HCT116 (cell line): Measurements from ENCODE around the gene KCNE4. TPM values are rescaled to one million over a fixed set of nuclear protein-coding genes. Genes with fewer than 3 reads are reported as not detected.

Experiments
- ATAC-seq: fragments of 200-7000 bp; cut with Tn5 transposase; 2 replicates; pipeline ENCODE4 v1.9.1; 2020; ENCODE audit warnings: mild to moderate bottlenecking, moderate library complexity
- BruUV-seq: library from RNA; stranded (reverse); fragments of 400-500 nt; replicated peaks from 2 replicates; lab custom pipeline; 2021; lab: Mats Ljungman, UMichigan
- CTCF ChIA-PET: fragments of 300-600 bp; sonication (Branson Sonifier 250); formaldehyde crosslinking; loops from one replicate; lab custom pipeline; 2021; ENCODE audit warnings: antibody characterized with exemption; lab: Charles Lee
- POLR2A ChIA-PET: fragments of 300-600, 350-600 bp; sonication (Branson Sonifier 250); formaldehyde crosslinking; loops from one replicate; lab custom pipeline; 2021; ENCODE audit warnings: antibody characterized with exemption; lab: Charles Lee
- RAD21 ChIA-PET, 2 experiments: fragments of 300-600 bp; sonication (Branson Sonifier 250); formaldehyde crosslinking; loops; one replicate each; lab custom pipeline; 2023; ENCODE audit warnings: low total read pairs in 2 of 2; ENCODE audit not compliant: uncharacterized antibody in 2 of 2, unreplicated experiment in 2 of 2, low non-redundant PET in 1 of 2; lab: Charles Lee
- DNase-seq: peaks from one replicate; pipeline ENCODE4 v3.0.0-alpha.2; 2010; ENCODE audit warnings: low read depth, low spot score
- H2AFZ ChIP-seq: fragments of 200-600 bp; shearing (Covaris generic), sonication (generic); 2 replicates; pipeline ENCODE4 v1.6.1; 2017; ENCODE audit warnings: low read depth, mixed run types, mixed read lengths, antibody characterized with exemption, low read length; ENCODE audit not compliant: poor library complexity, severe bottlenecking
- H3K27ac ChIP-seq: 2 replicates; pipeline ENCODE4 v1.5.1; 2012; ENCODE audit warnings: low read depth, low read length
- H3K27me3 ChIP-seq: fragments of 200-600 bp; sonication (generic); 2 replicates; pipeline ENCODE4 v1.6.1; 2016; ENCODE audit warnings: mixed run types, low read length, mixed read lengths; ENCODE audit not compliant: insufficient read depth
- H3K36me3 ChIP-seq, 2 experiments: fragments of 200-500 bp in 1 of 2; fragments of 200-600 bp in 1 of 2; sonication (Bioruptor generic) in 1 of 2; sonication (generic) in 1 of 2; 2 replicates each; pipeline versions ENCODE4 v1.5.1 to v1.6.1; 2014 to 2016; ENCODE audit warnings: low read length in 2 of 2, inconsistent platforms in 1 of 2, mixed read lengths in 1 of 2, mixed run types in 1 of 2; ENCODE audit not compliant: insufficient read depth in 2 of 2, control insufficient read depth in 1 of 2
- H3K4me1 ChIP-seq, 2 experiments: fragments of 200-600 bp in 1 of 2; sonication (generic) in 1 of 2; 2 replicates each; pipeline versions ENCODE4 v1.5.1 to v1.6.1; 2012 to 2017; ENCODE audit warnings: low read length in 2 of 2, inconsistent platforms in 1 of 2, mild to moderate bottlenecking in 1 of 2, mixed read lengths in 1 of 2, mixed run types in 1 of 2, moderate library complexity in 1 of 2; ENCODE audit not compliant: insufficient read depth in 2 of 2, control insufficient read depth in 1 of 2
- H3K4me2 ChIP-seq: fragments of 200-600 bp; sonication (generic); 2 replicates; pipeline ENCODE4 v1.6.1; 2017; ENCODE audit warnings: mixed run types, low read length, mixed read lengths
- H3K4me3 ChIP-seq, 2 experiments: fragments of 200-600 bp in 1 of 2; sonication (generic) in 1 of 2; replicated peaks in 1 of 2; 2 replicates each; pipeline ENCODE4 v1.5.1; 2011 to 2016; ENCODE audit warnings: low read length in 2 of 2, control low read depth in 1 of 2, low read depth in 1 of 2, mild to moderate bottlenecking in 1 of 2, mixed read lengths in 1 of 2, mixed run types in 1 of 2
- H3K79me2 ChIP-seq: fragments of 200-600 bp; sonication (generic); 2 replicates; pipeline ENCODE4 v1.6.1; 2017; ENCODE audit warnings: mild to moderate bottlenecking, mixed run types, low read length, moderate library complexity, mixed read lengths; ENCODE audit not compliant: insufficient read depth
- H3K9ac ChIP-seq: fragments of 200-600 bp; sonication (generic); 2 replicates; pipeline ENCODE4 v1.6.1; 2016; ENCODE audit warnings: low read length, mixed read lengths
- H3K9me2 ChIP-seq: fragments of 200-600 bp; sonication (generic), shearing (Covaris generic); 2 replicates; pipeline ENCODE4 v1.6.1; 2017; ENCODE audit warnings: mixed run types, mild to moderate bottlenecking, moderate library complexity; ENCODE audit not compliant: insufficient read depth
- H3K9me3 ChIP-seq, 2 experiments: fragments of 200-500 bp in 1 of 2; fragments of 200-600 bp in 1 of 2; sonication (Bioruptor generic) in 1 of 2; sonication (generic) in 1 of 2; 2 replicates each; pipeline ENCODE4 v1.6.1; 2014 to 2017; ENCODE audit warnings: low read length in 2 of 2, mixed read lengths in 2 of 2, inconsistent platforms in 1 of 2, low read depth in 1 of 2, mild to moderate bottlenecking in 1 of 2, mixed run types in 1 of 2, moderate library complexity in 1 of 2; ENCODE audit not compliant: control insufficient read depth in 1 of 2, insufficient read depth in 1 of 2
- H4K20me1 ChIP-seq: fragments of 200-600 bp; sonication (generic), shearing (Covaris generic); 2 replicates; pipeline ENCODE4 v1.6.1; 2017; ENCODE audit warnings: mixed run types, mild to moderate bottlenecking, moderate library complexity; ENCODE audit not compliant: insufficient read depth
- CEBPB ChIP-seq: IDR thresholded peaks from 2 replicates; pipeline ENCODE4 v1.6.1; 2012; ENCODE audit warnings: low read depth
- EGR1 ChIP-seq: IDR thresholded peaks from 2 replicates; pipeline ENCODE4 v1.6.1; 2012; ENCODE audit warnings: low read depth
- ELF1 ChIP-seq: IDR thresholded peaks from 2 replicates; pipeline ENCODE4 v1.6.1; 2012; ENCODE audit warnings: low read depth, borderline replicate concordance
- EZH2 ChIP-seq: fragments of 200-600 bp; sonication (generic); IDR thresholded peaks from 2 replicates; pipeline ENCODE4 v1.6.1; 2017; ENCODE audit warnings: antibody characterized with exemption, mixed run types
- FOSL1 ChIP-seq: IDR thresholded peaks from 2 replicates; pipeline ENCODE4 v1.6.1; 2012; ENCODE audit warnings: low read depth
- JUND ChIP-seq: IDR thresholded peaks from 2 replicates; pipeline ENCODE4 v1.6.1; 2012
- POLR2AphosphoS5 ChIP-seq: IDR thresholded peaks from 2 replicates; pipeline ENCODE4 v1.6.1; 2011; ENCODE audit warnings: mild to moderate bottlenecking, low read depth, low read length, moderate library complexity
- SIN3A ChIP-seq: IDR thresholded peaks from 2 replicates; pipeline ENCODE4 v1.6.1; 2012; ENCODE audit warnings: low read depth
- SP1 ChIP-seq: IDR thresholded peaks from 2 replicates; pipeline ENCODE4 v1.6.1; 2012; ENCODE audit warnings: low read depth
- TCF7L2 ChIP-seq: IDR thresholded peaks from 2 replicates; pipeline ENCODE4 v1.7.0; 2011; ENCODE audit warnings: borderline replicate concordance, inconsistent platforms; ENCODE audit not compliant: insufficient read depth, insufficient read length; ENCODE audit errors: extremely low read depth
- YY1 ChIP-seq: IDR thresholded peaks from 2 replicates; pipeline ENCODE4 v1.6.1; 2011; ENCODE audit warnings: low read length, low read depth, moderate library complexity, mild to moderate bottlenecking; ENCODE audit not compliant: insufficient replicate concordance; ENCODE audit errors: extremely low read depth
- ZFX ChIP-seq: fragments of 450-650 bp; IDR thresholded peaks from 2 replicates; pipeline ENCODE4 v1.6.1; 2017
- intact Hi-C: fragments of 100-400 bp; cut with micrococcal nuclease; formaldehyde crosslinking; loops from 2 replicates; pipeline ENCODE4 v1.10.0; 2022
- total RNA-seq: library from RNA; stranded (reverse); gene quantifications from one replicate; pipeline ENCODE4 v1.2.1, GENCODE V29; 2021; ENCODE audit not compliant: unreplicated experiment
- TF ChIP-seq, protein P1 (sequence below): IDR thresholded peaks from 2 replicates; pipeline ENCODE4 v1.6.1; 2011; ENCODE audit warnings: mild to moderate bottlenecking, low read length, moderate library complexity; ENCODE audit not compliant: insufficient replicate concordance; ENCODE audit errors: extremely low read depth
- TF ChIP-seq, protein P2 (sequence below): IDR thresholded peaks from 2 replicates; pipeline ENCODE4 v1.6.1; 2012
- TF ChIP-seq, protein P3 (sequence below): IDR thresholded peaks from 2 replicates; pipeline ENCODE4 v1.6.1; 2012; ENCODE audit warnings: low read depth

The KCNE4 gene
- total RNA-seq, 1 experiment from 2014 or later = not detected

- Histone ChIP-seq H3K4me2 (no peak overlapping the region), H2AFZ (no peak overlapping the region), H3K4me1 (peaks cover 3 to 29% of the 10 kb centered on the region in 2 experiments; a peak in 3 of 4 replicates), H3K79me2 (no peaks in the 10 kb centered on the region), H3K27ac (no peak overlapping the region), H4K20me1 (no peaks in the 10 kb centered on the region), H3K9ac (no peak overlapping the region), H3K36me3 (no peaks in the 10 kb centered on the region), H3K4me3 (no peak overlapping the region), H3K9me3 (no peaks in the 10 kb centered on the region), H3K9me2 (no peaks in the 10 kb centered on the region), H3K27me3 (no peaks in the 10 kb centered on the region)
- RAD21 ChIA-PET = no interaction called here
- BruUV-seq = no TSS peak
- intact Hi-C loops = no loop called here
- TF ChIP-seq TCF7L2 = no peak
- TF ChIP-seq ZFX = no peak
- TF ChIP-seq, protein P1, sequence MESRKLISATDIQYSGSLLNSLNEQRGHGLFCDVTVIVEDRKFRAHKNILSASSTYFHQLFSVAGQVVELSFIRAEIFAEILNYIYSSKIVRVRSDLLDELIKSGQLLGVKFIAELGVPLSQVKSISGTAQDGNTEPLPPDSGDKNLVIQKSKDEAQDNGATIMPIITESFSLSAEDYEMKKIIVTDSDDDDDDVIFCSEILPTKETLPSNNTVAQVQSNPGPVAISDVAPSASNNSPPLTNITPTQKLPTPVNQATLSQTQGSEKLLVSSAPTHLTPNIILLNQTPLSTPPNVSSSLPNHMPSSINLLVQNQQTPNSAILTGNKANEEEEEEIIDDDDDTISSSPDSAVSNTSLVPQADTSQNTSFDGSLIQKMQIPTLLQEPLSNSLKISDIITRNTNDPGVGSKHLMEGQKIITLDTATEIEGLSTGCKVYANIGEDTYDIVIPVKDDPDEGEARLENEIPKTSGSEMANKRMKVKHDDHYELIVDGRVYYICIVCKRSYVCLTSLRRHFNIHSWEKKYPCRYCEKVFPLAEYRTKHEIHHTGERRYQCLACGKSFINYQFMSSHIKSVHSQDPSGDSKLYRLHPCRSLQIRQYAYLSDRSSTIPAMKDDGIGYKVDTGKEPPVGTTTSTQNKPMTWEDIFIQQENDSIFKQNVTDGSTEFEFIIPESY = no peak
- TF ChIP-seq JUND = no peak
- no peak for TF ChIP-seq SP1
- TF ChIP-seq FOSL1 = no peak
- no peak for TF ChIP-seq YY1
- TF ChIP-seq, protein P2, sequence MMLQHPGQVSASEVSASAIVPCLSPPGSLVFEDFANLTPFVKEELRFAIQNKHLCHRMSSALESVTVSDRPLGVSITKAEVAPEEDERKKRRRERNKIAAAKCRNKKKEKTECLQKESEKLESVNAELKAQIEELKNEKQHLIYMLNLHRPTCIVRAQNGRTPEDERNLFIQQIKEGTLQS = no peak
- no peak for TF ChIP-seq ELF1
- TF ChIP-seq CEBPB = no peak
- no peak for TF ChIP-seq EGR1
- TF ChIP-seq EZH2 = no peak
- no peak for TF ChIP-seq POLR2AphosphoS5
- TF ChIP-seq SIN3A = no peak
- TF ChIP-seq, protein P3, sequence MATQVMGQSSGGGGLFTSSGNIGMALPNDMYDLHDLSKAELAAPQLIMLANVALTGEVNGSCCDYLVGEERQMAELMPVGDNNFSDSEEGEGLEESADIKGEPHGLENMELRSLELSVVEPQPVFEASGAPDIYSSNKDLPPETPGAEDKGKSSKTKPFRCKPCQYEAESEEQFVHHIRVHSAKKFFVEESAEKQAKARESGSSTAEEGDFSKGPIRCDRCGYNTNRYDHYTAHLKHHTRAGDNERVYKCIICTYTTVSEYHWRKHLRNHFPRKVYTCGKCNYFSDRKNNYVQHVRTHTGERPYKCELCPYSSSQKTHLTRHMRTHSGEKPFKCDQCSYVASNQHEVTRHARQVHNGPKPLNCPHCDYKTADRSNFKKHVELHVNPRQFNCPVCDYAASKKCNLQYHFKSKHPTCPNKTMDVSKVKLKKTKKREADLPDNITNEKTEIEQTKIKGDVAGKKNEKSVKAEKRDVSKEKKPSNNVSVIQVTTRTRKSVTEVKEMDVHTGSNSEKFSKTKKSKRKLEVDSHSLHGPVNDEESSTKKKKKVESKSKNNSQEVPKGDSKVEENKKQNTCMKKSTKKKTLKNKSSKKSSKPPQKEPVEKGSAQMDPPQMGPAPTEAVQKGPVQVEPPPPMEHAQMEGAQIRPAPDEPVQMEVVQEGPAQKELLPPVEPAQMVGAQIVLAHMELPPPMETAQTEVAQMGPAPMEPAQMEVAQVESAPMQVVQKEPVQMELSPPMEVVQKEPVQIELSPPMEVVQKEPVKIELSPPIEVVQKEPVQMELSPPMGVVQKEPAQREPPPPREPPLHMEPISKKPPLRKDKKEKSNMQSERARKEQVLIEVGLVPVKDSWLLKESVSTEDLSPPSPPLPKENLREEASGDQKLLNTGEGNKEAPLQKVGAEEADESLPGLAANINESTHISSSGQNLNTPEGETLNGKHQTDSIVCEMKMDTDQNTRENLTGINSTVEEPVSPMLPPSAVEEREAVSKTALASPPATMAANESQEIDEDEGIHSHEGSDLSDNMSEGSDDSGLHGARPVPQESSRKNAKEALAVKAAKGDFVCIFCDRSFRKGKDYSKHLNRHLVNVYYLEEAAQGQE = no peak
- POLR2A ChIA-PET = no interaction called here
- CTCF ChIA-PET = no interaction called here
- ATAC-seq (no peak), DNase-seq (no peak)
Measured at GRCh38 chr2:223044916-223045700, 6.9 kb upstream of the KCNE4 start.
